Measurements from ENCODE around the gene PAIP2B.

- TF ChIP-seq CTCF (IDR thresholded peaks at IDR 0.05; ENCODE audit: low read depth, low read length, poor library complexity, severe bottlenecking) (no peak), EZH2phosphoT487 (IDR thresholded peaks at IDR 0.05; ENCODE audit: borderline replicate concordance, low read length) (no peak)
Observed at GRCh38 chr2:71143782-71144181, 83.1 kb downstream of the PAIP2B start.

Data from DOHH2 (cell line).